Spleen (tissue), 7 donors: Measurements from ENCODE around the gene NUP214.

ENCODE experiments used
- POLR2A ChIP-seq, 3 donors: fragments of 450-650 bp; IDR thresholded peaks; one replicate each; pipeline ENCODE4 v1.5.1; 2017; ENCODE audit warnings: antibody characterized with exemption in 3 of 3, mild to moderate bottlenecking in 1 of 3
- POLR2AphosphoS5 ChIP-seq, 3 donors: sonication (generic); formaldehyde crosslinking; IDR thresholded peaks; one replicate each; pipeline ENCODE4 v1.5.1; 2017; ENCODE audit warnings: antibody characterized with exemption in 3 of 3
- TF ChIP-seq, protein P1 (sequence below), 11 experiments: fragments of 200-600 bp in 7 of 11; fragments of 450-650 bp in 4 of 11; sonication (generic) in 4 of 11; IDR thresholded peaks in 8 of 11; conservative IDR thresholded peaks in 3 of 11; 1 replicate in 7 of 11; 2 replicates in 4 of 11; pipeline versions ENCODE4 v1.4.0 to v1.8.0; 2016 to 2021; ENCODE audit warnings: antibody characterized with exemption in 11 of 11, inconsistent platforms in 4 of 11, mild to moderate bottlenecking in 1 of 11
- donor health status: DM: no; HTN: no; CAD: no; lungs with moderate emphysema.
- donor health status: DM: no; HTN: no; CAD: no.
- donor health status: DM: no; HTN: no; CAD: no.

DNA sequence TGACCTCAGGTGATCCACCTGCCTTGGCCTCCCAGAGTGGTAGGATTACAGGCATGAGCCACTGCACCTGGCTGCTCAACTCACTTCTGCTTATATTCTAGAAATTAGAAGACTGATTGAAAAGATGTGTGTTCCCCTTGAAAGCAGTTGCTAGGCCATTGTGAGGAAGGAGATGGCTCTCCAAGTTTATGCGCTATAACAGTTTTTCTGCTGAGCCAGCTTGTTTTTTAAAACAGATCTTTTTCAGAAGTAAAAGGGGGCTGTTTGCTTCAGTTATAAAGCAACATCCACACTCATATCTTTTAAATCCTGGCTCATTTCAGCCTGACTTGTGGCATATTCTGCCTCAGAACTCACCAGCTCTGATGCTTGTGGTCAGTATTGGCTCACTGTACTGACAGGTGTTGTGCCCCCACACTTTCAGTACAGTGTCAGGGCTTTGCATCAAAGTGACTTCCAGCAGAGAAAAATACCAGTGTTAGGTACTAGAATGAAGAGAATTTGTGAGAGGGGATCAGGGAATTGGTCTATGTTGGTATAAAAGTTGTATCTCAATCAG, 49.4 kb downstream of the NUP214 start:
- TF ChIP-seq, protein P1, sequence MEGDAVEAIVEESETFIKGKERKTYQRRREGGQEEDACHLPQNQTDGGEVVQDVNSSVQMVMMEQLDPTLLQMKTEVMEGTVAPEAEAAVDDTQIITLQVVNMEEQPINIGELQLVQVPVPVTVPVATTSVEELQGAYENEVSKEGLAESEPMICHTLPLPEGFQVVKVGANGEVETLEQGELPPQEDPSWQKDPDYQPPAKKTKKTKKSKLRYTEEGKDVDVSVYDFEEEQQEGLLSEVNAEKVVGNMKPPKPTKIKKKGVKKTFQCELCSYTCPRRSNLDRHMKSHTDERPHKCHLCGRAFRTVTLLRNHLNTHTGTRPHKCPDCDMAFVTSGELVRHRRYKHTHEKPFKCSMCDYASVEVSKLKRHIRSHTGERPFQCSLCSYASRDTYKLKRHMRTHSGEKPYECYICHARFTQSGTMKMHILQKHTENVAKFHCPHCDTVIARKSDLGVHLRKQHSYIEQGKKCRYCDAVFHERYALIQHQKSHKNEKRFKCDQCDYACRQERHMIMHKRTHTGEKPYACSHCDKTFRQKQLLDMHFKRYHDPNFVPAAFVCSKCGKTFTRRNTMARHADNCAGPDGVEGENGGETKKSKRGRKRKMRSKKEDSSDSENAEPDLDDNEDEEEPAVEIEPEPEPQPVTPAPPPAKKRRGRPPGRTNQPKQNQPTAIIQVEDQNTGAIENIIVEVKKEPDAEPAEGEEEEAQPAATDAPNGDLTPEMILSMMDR (IDR thresholded peaks at IDR 0.05 in 8 of 11, conservative IDR thresholded peaks at IDR 0.05 in 3 of 11): no peak
- no peak for TF ChIP-seq POLR2A (IDR thresholded peaks at IDR 0.05)
- no peak for TF ChIP-seq POLR2AphosphoS5 (IDR thresholded peaks at IDR 0.05)
